Subcutaneous adipose tissue (tissue), 4 donors: ENCODE data around the gene FOXN3. TPM values are rescaled to one million over a fixed set of nuclear protein-coding genes. Genes with fewer than 3 reads are reported as not detected.

Experiments used
- CTCF ChIP-seq: fragments of 450-650 bp; IDR thresholded peaks from one replicate; pipeline ENCODE4 v1.5.1; 2016; ENCODE audit warnings: low read depth, mild to moderate bottlenecking, control low read depth, antibody characterized with exemption, moderate library complexity
- total RNA-seq, 4 donors: library from RNA; depleted of rRNA; stranded (reverse); fragments of >200 nt; gene quantifications; one replicate each; pipeline ENCODE4 v1.1.0, GENCODE V29; 2016

FOXN3 gene
- total RNA-seq, 4 donors from 2014 or later: 153 to 173 (median 171) TPM

GRCh38 chr14:89202413-89203190 lies 214.4 kb downstream of the FOXN3 start:
- TF ChIP-seq CTCF: no peak

GRCh38 chr14:89201645-89202044 lies 215.4 kb downstream of the FOXN3 start:
- TF ChIP-seq CTCF: no peak

GRCh38 chr14:89198544-89199329 lies 218.3 kb downstream of the FOXN3 start:
- no peak for TF ChIP-seq CTCF

- TF ChIP-seq CTCF: no peak
Measured at GRCh38 chr14:89197623-89198022, 219.4 kb downstream of the FOXN3 start.

- TF ChIP-seq CTCF: no peak
Measured at GRCh38 chr14:89196545-89196944, 220.5 kb downstream of the FOXN3 start.

GRCh38 chr14:89194376-89194775 lies 222.7 kb downstream of the FOXN3 start:
- no peak for TF ChIP-seq CTCF

- TF ChIP-seq CTCF: no peak
Measured at GRCh38 chr14:89190765-89191513, 226.1 kb downstream of the FOXN3 start.
